IMR-90 (cell line): Measurements from ENCODE around the gene FGF12. TPM values are rescaled to one million over a fixed set of nuclear protein-coding genes. Genes with fewer than 3 reads are reported as not detected.

Experiments
- ATAC-seq: fragments of 200-7000 bp; cut with Tn5 transposase; 2 replicates; pipeline ENCODE4 v1.9.1; 2020; ENCODE audit warnings: low read depth, mild to moderate bottlenecking, moderate library complexity
- BruUV-seq: library from RNA; stranded (reverse); fragments of 400-500 nt; replicated peaks from 2 replicates; lab custom pipeline; 2021; lab: Mats Ljungman, UMichigan
- CTCF ChIA-PET: fragments of 300-600 bp; formaldehyde crosslinking; extraction: SDS; loops from one replicate; lab custom pipeline; 2021; ENCODE audit warnings: antibody characterized with exemption; lab: Yijun Ruan, JAX
- POLR2A ChIA-PET: fragments of 300-600 bp; sonication (Branson Sonifier 250); formaldehyde crosslinking; loops from one replicate; lab custom pipeline; 2022; ENCODE audit warnings: antibody characterized with exemption; ENCODE audit not compliant: unreplicated experiment; lab: Charles Lee
- DNase-seq: peaks from one replicate; pipeline ENCODE4 v3.0.0; 2013
- H2AFZ ChIP-seq: replicated peaks from 2 replicates; pipeline ENCODE3; 2013; ENCODE audit warnings: low read length, mild to moderate bottlenecking; ENCODE audit not compliant: poor library complexity
- H2AK5ac ChIP-seq: 2 replicates; pipeline ENCODE4 v1.6.1; 2013; ENCODE audit warnings: low read depth, low read length, inconsistent platforms
- H2AK9ac ChIP-seq: replicated peaks from 2 replicates; pipeline ENCODE3; 2013; ENCODE audit warnings: mild to moderate bottlenecking, low read depth, low read length, moderate library complexity; ENCODE audit not compliant: poor library complexity
- H2BK120ac ChIP-seq: 2 replicates; pipeline ENCODE4 v1.6.1; 2013; ENCODE audit warnings: low read depth, low read length, inconsistent platforms
- H2BK15ac ChIP-seq: 3 replicates; pipeline ENCODE4 v1.6.1; 2013; ENCODE audit warnings: low read depth, low read length, inconsistent platforms
- H2BK20ac ChIP-seq: 2 replicates; pipeline ENCODE4 v1.6.1; 2013; ENCODE audit warnings: low read depth, mild to moderate bottlenecking, inconsistent platforms, low read length, moderate library complexity
- H2BK5ac ChIP-seq: 2 replicates; pipeline ENCODE4 v1.6.1; 2013; ENCODE audit warnings: mild to moderate bottlenecking, low read depth, low read length, inconsistent platforms; ENCODE audit not compliant: poor library complexity, severe bottlenecking
- H3K14ac ChIP-seq: replicated peaks from 2 replicates; pipeline ENCODE4 v1.6.1; 2013; ENCODE audit warnings: low read depth, low read length, inconsistent platforms
- H3K18ac ChIP-seq: 2 replicates; pipeline ENCODE4 v1.6.1; 2013; ENCODE audit warnings: low read depth, low read length, control low read depth
- H3K23ac ChIP-seq: 2 replicates; pipeline ENCODE4 v1.6.1; 2013; ENCODE audit warnings: low read depth, low read length, inconsistent platforms
- H3K27ac ChIP-seq: 2 replicates; pipeline ENCODE4 v1.5.1; 2013; ENCODE audit warnings: mild to moderate bottlenecking, control low read depth, low read length; ENCODE audit not compliant: insufficient read depth
- H3K27me3 ChIP-seq: 2 replicates; pipeline ENCODE4 v1.6.1; 2013; ENCODE audit warnings: low read length; ENCODE audit not compliant: control insufficient read depth, insufficient read depth
- H3K36me3 ChIP-seq: 2 replicates; pipeline ENCODE4 v1.6.1; 2013; ENCODE audit warnings: low read length, mixed read lengths; ENCODE audit not compliant: control insufficient read depth, insufficient read depth
- H3K4ac ChIP-seq: 2 replicates; pipeline ENCODE4 v1.6.1; 2013; ENCODE audit warnings: low read depth, low read length, inconsistent platforms
- H3K4me1 ChIP-seq: 2 replicates; pipeline ENCODE4 v1.6.1; 2013; ENCODE audit warnings: low read length, mixed read lengths; ENCODE audit not compliant: control insufficient read depth, insufficient read depth
- H3K4me2 ChIP-seq: 2 replicates; pipeline ENCODE4 v1.6.1; 2013; ENCODE audit warnings: low read depth, mild to moderate bottlenecking, control low read depth, low read length, moderate library complexity
- H3K4me3 ChIP-seq: 2 replicates; pipeline ENCODE4 v1.5.1; 2013; ENCODE audit warnings: low read depth, mild to moderate bottlenecking, control low read depth, low read length, moderate library complexity; ENCODE audit not compliant: insufficient read depth
- H3K56ac ChIP-seq: 2 replicates; pipeline ENCODE4 v1.6.1; 2013; ENCODE audit warnings: low read length, inconsistent platforms; ENCODE audit not compliant: insufficient read depth; ENCODE audit errors: extremely low read depth
- H3K79me1 ChIP-seq, 2 experiments: 2 replicates each; pipeline ENCODE4 v1.6.1; 2013; ENCODE audit warnings: low read length in 2 of 2, inconsistent platforms in 1 of 2, low read depth in 1 of 2
- H3K9ac ChIP-seq: 2 replicates; pipeline ENCODE4 v1.6.1; 2013; ENCODE audit warnings: low read depth, low read length, control low read depth
- H3K9me1 ChIP-seq: 2 replicates; pipeline ENCODE4 v1.6.1; 2013; ENCODE audit warnings: low read length, inconsistent platforms; ENCODE audit not compliant: insufficient read depth
- H3K9me3 ChIP-seq: 2 replicates; pipeline ENCODE4 v1.6.1; 2013; ENCODE audit warnings: low read length; ENCODE audit not compliant: control insufficient read depth, insufficient read depth
- H4K20me1 ChIP-seq: 2 replicates; pipeline ENCODE4 v1.6.1; 2013; ENCODE audit warnings: low read length, inconsistent platforms; ENCODE audit not compliant: insufficient read depth
- H4K5ac ChIP-seq: 2 replicates; pipeline ENCODE4 v1.6.1; 2013; ENCODE audit warnings: mild to moderate bottlenecking, low read depth, low read length, control low read depth
- H4K8ac ChIP-seq, 2 experiments: 2 replicates each; pipeline ENCODE4 v1.6.1; 2013; ENCODE audit warnings: low read depth in 2 of 2, low read length in 2 of 2, control low read depth in 1 of 2, inconsistent platforms in 1 of 2
- H4K91ac ChIP-seq: 2 replicates; pipeline ENCODE4 v1.6.1; 2013; ENCODE audit warnings: low read depth, low read length, inconsistent platforms; ENCODE audit not compliant: insufficient read depth
- BHLHE40 ChIP-seq: fragments of 150-350 bp; IDR thresholded peaks from 2 replicates; pipeline ENCODE4 v1.6.1; 2016; ENCODE audit warnings: mild to moderate bottlenecking, low read depth, low read length
- CEBPB ChIP-seq: IDR thresholded peaks from 2 replicates; pipeline ENCODE4 v1.6.1; 2012; ENCODE audit warnings: low read depth, low read length, improper control_type of control experiment
- CHD1 ChIP-seq: IDR thresholded peaks from 2 replicates; pipeline ENCODE4 v1.6.1; 2012; ENCODE audit warnings: low read depth, low read length, improper control_type of control experiment
- FOS ChIP-seq: fragments of 150-350 bp; IDR thresholded peaks from 2 replicates; pipeline ENCODE4 v1.6.1; 2016; ENCODE audit warnings: low read depth, low read length
- MAFK ChIP-seq: IDR thresholded peaks from 2 replicates; pipeline ENCODE4 v1.6.1; 2012; ENCODE audit warnings: low read depth, low read length, improper control_type of control experiment
- MAZ ChIP-seq: IDR thresholded peaks from 2 replicates; pipeline ENCODE4 v1.6.1; 2012; ENCODE audit warnings: low read depth, mild to moderate bottlenecking, low read length, improper control_type of control experiment, moderate library complexity, borderline replicate concordance
- MXI1 ChIP-seq: IDR thresholded peaks from 2 replicates; pipeline ENCODE4 v1.6.1; 2012; ENCODE audit warnings: low read depth, mild to moderate bottlenecking, low read length, moderate library complexity, borderline replicate concordance
- POLR2A ChIP-seq: IDR thresholded peaks from 2 replicates; pipeline ENCODE4 v1.6.1; 2012; ENCODE audit warnings: mild to moderate bottlenecking, low read depth, low read length
- RAD21 ChIP-seq: IDR thresholded peaks from 2 replicates; pipeline ENCODE4 v1.6.1; 2012; ENCODE audit warnings: low read length, improper control_type of control experiment
- RCOR1 ChIP-seq: IDR thresholded peaks from 2 replicates; pipeline ENCODE4 v1.6.1; 2012; ENCODE audit warnings: mild to moderate bottlenecking, low read length, improper control_type of control experiment; ENCODE audit not compliant: insufficient replicate concordance
- RFX5 ChIP-seq: IDR thresholded peaks from 2 replicates; pipeline ENCODE4 v1.8.0; 2012; ENCODE audit warnings: low read depth, mild to moderate bottlenecking, low read length, moderate library complexity
- SMC3 ChIP-seq: fragments of 150-350 bp; IDR thresholded peaks from 2 replicates; pipeline ENCODE4 v1.6.1; 2016; ENCODE audit warnings: low read depth, mild to moderate bottlenecking, antibody characterized with exemption, low read length, moderate library complexity
- WGBS, 2 experiments: methylation state at CpG; one replicate each; pipeline versions ENCODE4 v1.1.5 to v1.1.7; 2013; ENCODE audit warnings: missing lambda C conversion rate in 2 of 2; ENCODE audit not compliant: insufficient read length in 1 of 2; ENCODE audit errors: extremely low coverage in 2 of 2; 5-methylcytosine and 5-hydroxymethylcytosine counted together
- dilution Hi-C: fragments of 300-500 bp; cut with HindIII; formaldehyde crosslinking; loops from one replicate; pipeline ENCODE4 v1.14.3; 2018; ENCODE audit warnings: low sequenced_read_pairs; ENCODE audit not compliant: unreplicated experiment
- in situ Hi-C: fragments of 300-500 bp; cut with MboI; formaldehyde crosslinking; loops from 3 replicates; pipeline ENCODE4 v1.14.3; 2019; ENCODE audit warnings: low sequenced_read_pairs, inconsistent platforms, mixed read lengths
- intact Hi-C: fragments of 100-400 bp; cut with micrococcal nuclease; formaldehyde crosslinking; loops from 2 replicates; pipeline ENCODE4 v1.10.0; 2022
- polyA plus RNA-seq, 3 experiments: library from polyadenylated mRNA; depleted of rRNA; stranded (reverse); fragments of >200 nt; gene quantifications; 2 replicates each; pipeline ENCODE4 v1.2.3, GENCODE V29; 2012; ENCODE audit warnings: low replicate concordance in 1 of 3
- total RNA-seq: library from RNA; depleted of rRNA; stranded (reverse); fragments of >200 nt; gene quantifications from 2 replicates; pipeline ENCODE4 v1.2.3, GENCODE V29; 2012
- TF ChIP-seq, protein P1 (sequence below): conservative IDR thresholded peaks from 2 replicates; pipeline ENCODE4 v1.5.1; 2012; ENCODE audit warnings: mild to moderate bottlenecking, low read depth, low read length, improper control_type of control experiment
- TF ChIP-seq, protein P2 (sequence below): fragments of 150-350 bp; IDR thresholded peaks from 2 replicates; pipeline ENCODE4 v1.6.1; 2016; ENCODE audit warnings: low read depth, mild to moderate bottlenecking, low read length, moderate library complexity, borderline replicate concordance

The FGF12 gene
- total and polyA plus RNA-seq, 2 of the 4 experiments (the other 2 are of a cell fraction), result not detected

DNA sequence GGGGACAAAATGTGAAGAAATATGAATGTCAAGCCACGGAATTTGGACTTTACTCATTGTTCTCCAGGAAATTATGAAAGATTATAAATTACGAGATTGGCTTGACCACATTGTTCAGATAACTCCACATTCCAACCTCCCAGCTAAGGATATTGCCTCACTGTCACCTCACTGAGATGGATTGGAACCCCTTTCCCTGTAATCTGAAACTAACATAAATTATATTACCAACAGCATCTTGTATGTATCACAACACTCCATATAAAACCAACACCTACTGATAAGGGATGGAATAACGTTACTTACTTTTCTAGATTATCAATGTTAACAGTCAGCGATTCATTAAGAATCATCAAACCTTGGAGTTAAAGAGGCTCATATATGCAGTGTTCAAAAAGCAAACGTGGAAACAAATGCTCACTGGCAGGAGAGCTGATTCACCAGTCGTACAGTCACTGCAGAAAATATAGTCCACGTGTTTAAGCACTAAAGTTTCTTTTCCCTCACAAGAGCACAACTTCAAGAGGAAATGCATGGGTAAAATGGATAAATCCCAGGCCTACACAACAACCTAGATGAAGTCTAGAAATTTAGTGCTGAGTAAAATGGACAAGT, 451.5 kb downstream of the FGF12 start:
- Histone ChIP-seq H2AK9ac (no peak overlapping the region), H2BK5ac (no peak overlapping the region), H4K91ac (no peak overlapping the region), H3K4me3 (no peak overlapping the region), H3K9ac (no peak overlapping the region), H3K4me2 (no peak overlapping the region), H3K56ac (no peak overlapping the region), H2AK5ac (no peak overlapping the region), H4K20me1 (no peaks in the 10 kb centered on the region), H3K4me1 (no peaks in the 10 kb centered on the region), H2BK20ac (no peak overlapping the region), H2AFZ (no peak overlapping the region), H3K36me3 (no peaks in the 10 kb centered on the region), H3K23ac (no peak overlapping the region), H2BK120ac (no peak overlapping the region), H3K9me1 (no peaks in the 10 kb centered on the region), H3K27me3 (no peaks in the 10 kb centered on the region), H3K4ac (no peak overlapping the region), H3K14ac (no peak overlapping the region), H3K27ac (no peak overlapping the region), H4K5ac (no peak overlapping the region), H3K18ac (no peak overlapping the region), H4K8ac (no peak overlapping the region), H3K79me1 (no peaks in the 10 kb centered on the region), H3K9me3 (peaks cover 3% of the 10 kb centered on the region), H2BK15ac (no peak overlapping the region)
- in situ Hi-C loops, result no loop called here
- intact Hi-C loops, result no loop called here
- POLR2A ChIA-PET, result no interaction called here
- ATAC-seq, result no peak
- 17% methylated on average over 2 of the region's 7 CpGs; no CpG with 5 or more reads in 1 of the 2 experiments for WGBS, 2 experiments
- peak; percentile 14 for DNase-seq
- CTCF ChIA-PET, result interaction anchor here (0.6 kb wide), 1 partner anchor 9 kb away, joined by 3 read pairs; no protein-coding TSS in a partner anchor
- no peak for TF ChIP-seq MXI1
- TF ChIP-seq, protein P1, sequence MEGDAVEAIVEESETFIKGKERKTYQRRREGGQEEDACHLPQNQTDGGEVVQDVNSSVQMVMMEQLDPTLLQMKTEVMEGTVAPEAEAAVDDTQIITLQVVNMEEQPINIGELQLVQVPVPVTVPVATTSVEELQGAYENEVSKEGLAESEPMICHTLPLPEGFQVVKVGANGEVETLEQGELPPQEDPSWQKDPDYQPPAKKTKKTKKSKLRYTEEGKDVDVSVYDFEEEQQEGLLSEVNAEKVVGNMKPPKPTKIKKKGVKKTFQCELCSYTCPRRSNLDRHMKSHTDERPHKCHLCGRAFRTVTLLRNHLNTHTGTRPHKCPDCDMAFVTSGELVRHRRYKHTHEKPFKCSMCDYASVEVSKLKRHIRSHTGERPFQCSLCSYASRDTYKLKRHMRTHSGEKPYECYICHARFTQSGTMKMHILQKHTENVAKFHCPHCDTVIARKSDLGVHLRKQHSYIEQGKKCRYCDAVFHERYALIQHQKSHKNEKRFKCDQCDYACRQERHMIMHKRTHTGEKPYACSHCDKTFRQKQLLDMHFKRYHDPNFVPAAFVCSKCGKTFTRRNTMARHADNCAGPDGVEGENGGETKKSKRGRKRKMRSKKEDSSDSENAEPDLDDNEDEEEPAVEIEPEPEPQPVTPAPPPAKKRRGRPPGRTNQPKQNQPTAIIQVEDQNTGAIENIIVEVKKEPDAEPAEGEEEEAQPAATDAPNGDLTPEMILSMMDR, result no peak
- TF ChIP-seq MAFK, result no peak
- no peak for TF ChIP-seq BHLHE40
- TF ChIP-seq POLR2A, result no peak
- no peak for TF ChIP-seq RCOR1
- no peak for TF ChIP-seq RAD21
- TF ChIP-seq CHD1, result no peak
- no peak for TF ChIP-seq CEBPB
- TF ChIP-seq, protein P2, sequence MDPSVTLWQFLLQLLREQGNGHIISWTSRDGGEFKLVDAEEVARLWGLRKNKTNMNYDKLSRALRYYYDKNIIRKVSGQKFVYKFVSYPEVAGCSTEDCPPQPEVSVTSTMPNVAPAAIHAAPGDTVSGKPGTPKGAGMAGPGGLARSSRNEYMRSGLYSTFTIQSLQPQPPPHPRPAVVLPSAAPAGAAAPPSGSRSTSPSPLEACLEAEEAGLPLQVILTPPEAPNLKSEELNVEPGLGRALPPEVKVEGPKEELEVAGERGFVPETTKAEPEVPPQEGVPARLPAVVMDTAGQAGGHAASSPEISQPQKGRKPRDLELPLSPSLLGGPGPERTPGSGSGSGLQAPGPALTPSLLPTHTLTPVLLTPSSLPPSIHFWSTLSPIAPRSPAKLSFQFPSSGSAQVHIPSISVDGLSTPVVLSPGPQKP, result no peak
- no peak for TF ChIP-seq MAZ
- TF ChIP-seq FOS, result no peak
- no peak for TF ChIP-seq RFX5
- no peak for TF ChIP-seq SMC3
- dilution Hi-C loops, result no loop called here
- BruUV-seq, result no TSS peak
